Measurements from ENCODE around the gene LNX2.
"Not testable (repeated sequence)": the region's sequence is repeated elsewhere in the genome, so short reads cannot be mapped to it uniquely, and the experiment has no call there.

The LNX2 gene

DNA sequence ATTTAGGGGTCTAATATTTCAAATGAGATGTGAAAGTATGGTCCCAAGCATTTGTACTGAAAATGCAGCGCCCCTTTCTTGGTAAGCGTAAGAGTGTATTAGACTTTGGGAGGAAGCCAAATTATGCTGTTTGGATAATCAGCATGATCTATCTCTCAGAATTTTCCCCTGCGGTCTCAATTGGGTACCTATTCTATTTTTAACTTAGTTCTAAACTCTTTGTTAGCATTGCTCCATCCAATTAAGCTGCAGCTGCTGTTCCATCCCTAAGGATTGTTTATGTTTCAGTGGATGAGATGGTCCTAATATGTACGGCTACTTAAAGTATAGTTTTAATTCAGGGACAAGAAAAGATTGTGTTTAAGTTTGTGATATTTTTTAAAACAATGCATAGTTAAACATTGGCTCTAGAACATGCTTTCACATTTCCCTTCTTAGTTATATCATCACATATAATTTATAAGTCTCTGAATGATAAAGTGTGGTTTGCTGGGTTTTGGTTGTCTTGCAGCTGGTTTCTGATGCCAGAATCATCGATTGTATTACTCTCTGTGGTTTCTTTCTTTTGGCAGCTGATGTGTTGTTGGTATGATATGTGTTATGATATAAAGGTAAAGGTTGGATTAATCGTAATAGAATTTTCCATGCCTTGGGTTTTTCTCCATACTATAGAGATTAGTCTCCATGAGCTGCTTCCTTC lies 16.4 kb upstream of the LNX2 start:
- no peak for DNase-seq (ENCODE audit: low read depth)

GRCh38 chr13:27635266-27635665 lies 14.9 kb upstream of the LNX2 start:
- no peak for DNase-seq (ENCODE audit: low read depth)

DNA sequence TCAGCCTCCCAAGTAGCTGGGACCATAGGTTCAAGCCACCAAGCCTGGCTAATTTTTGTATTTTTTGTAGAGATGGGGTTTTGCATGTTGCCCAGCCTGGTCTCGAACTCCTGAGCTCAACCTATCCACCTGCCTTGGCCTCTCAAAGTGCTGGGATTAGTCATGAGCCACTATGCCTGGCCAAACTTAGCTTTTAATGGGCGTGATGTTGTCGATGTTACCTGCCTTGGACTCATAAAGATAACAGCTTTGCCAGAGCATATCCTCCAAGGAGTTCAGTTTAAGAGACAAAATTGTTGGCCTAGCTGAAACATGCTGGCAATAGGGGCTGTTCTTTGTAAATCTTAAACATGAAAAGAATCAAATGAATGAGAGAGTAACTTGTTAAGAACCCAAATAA lies 14.5 kb upstream of the LNX2 start:
- DNase-seq (ENCODE audit: low read depth): no peak

GRCh38 chr13:27634231-27634630 lies 13.9 kb upstream of the LNX2 start:
- no peak for DNase-seq (ENCODE audit: low read depth)

DNA sequence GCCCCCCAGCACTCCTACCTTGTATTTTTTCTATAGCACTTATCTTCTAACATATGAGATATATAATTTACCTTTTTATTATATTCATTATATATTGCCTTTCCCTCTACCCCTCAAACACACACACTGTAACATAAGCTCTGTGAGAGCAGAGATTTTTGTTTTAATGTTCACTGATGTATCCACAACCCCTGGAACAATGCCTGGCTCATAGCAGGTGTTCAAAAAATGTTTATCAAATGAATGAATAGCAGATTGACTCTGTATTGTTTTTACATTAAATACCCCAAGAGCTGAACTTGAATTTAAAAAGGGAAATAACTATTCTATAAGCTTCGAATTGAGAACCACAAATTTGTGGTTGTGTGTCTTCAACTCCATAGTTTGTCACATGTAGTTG lies 12.3 kb upstream of the LNX2 start:
- DNase-seq (ENCODE audit: low read depth): no peak

DNA sequence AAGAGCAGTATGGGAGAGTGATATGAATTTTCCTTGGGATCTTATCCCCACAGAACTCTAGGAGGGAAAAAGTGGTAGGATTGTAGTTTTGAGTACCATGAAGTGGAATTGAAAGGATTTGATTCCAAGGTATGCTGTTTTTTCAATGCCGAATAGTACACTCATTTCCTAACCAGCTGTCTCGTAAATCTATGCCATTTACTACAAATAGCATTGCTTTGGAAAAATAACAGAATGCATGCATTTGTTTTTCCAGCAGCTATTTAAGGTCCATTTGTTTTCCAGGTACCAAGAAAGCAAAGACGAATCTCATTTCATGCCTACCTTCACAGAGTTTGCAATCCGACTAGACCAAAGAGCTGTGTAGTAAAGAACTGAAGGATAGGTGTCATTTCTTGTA lies 11.9 kb upstream of the LNX2 start:
- DNase-seq (ENCODE audit: low read depth): no peak

DNA sequence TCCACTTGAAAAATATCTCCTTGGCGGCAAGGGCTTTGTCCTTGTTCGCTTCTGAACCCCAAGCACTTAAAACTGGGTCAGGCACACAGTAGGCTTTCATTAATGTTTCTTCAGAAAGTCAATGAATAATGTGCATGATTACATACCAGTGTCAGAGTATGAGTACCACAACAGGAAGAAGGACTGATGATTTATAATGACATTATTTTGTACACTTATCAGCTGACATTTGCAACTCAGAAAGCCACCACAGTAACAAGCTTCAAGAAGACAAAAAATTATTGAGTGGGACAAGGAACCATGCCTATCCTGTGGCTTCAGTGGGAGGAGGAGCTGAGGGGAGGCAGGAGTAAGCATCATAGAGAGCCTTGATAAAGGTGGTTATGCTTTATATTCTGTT lies 11.3 kb upstream of the LNX2 start:
- no peak for DNase-seq (ENCODE audit: low read depth)

DNA sequence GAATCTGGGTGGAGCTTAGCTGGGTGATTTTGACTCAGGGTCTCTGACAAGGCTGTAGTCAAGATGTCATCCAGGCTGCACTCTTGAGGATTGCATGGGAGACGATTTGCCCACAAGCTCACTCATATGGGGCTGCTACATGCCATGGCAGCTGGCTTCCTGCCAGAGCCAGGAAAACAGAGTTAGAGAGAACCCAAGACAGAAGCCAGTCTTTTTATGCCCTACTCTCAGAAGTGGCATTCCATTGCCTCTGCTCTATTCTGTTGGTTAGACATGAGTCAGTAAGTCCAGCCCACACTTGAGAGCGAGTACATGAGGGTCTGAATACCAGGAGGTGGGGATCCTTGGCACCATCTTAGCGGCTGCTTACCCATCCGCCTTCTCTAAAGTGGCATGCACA lies 10.8 kb upstream of the LNX2 start:
- DNase-seq (ENCODE audit: low read depth): no peak

GRCh38 chr13:27628766-27629165 lies 8.4 kb upstream of the LNX2 start:
- not testable (repeated sequence) for DNase-seq (ENCODE audit: low read depth)

GRCh38 chr13:27628081-27628480 lies 7.8 kb upstream of the LNX2 start:
- no peak for DNase-seq (ENCODE audit: low read depth)

GRCh38 chr13:27627380-27627779 lies 7.1 kb upstream of the LNX2 start:
- no peak for DNase-seq (ENCODE audit: low read depth)

DNA sequence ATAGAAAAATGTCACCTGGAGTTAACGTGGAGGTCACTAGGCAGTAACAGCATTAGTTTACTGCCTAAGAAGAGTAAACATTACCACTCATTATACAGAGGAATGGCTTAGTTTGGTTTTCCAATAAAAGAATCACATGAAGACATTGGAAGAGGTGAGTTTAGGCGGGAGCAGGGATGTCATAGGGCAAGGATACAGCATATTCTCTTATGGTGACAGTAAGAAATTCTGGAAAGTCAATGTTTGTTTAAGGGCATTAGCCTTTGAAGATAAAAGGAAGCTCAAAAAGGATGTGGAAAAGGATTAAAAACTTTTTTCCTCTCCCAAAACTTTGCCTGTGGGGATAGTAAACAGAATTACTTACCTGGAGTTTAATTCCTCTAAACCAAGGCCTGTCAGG lies 5.5 kb upstream of the LNX2 start:
- no peak for DNase-seq (ENCODE audit: low read depth)

- no peak for DNase-seq (ENCODE audit: low read depth)
Observed at GRCh38 chr13:27624071-27624470, 3.7 kb upstream of the LNX2 start.

DNA sequence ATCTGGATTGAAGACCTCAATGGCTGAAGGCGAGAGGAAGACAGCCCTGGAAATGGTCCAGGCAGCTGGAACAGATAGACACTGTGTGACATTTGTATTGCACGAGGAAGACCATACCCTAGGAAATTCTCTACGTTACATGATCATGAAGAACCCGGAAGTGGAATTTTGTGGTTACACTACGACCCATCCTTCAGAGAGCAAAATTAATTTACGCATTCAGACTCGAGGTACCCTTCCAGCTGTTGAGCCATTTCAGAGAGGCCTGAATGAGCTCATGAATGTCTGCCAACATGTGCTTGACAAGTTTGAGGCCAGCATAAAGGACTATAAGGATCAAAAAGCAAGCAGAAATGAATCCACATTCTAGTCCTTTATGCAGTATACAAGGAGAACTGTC lies 2.6 kb upstream of the LNX2 start:
- DNase-seq (ENCODE audit: low read depth): no peak

- DNase-seq (ENCODE audit: low read depth): no peak
Observed at GRCh38 chr13:27622102-27622820, 1.9 kb upstream of the LNX2 start.

GRCh38 chr13:27621366-27622101 lies 1.2 kb upstream of the LNX2 start, which contains the start of gene POLR1D:
Gene POLR1D, plus strand, starts transcription at chr13:27621892. Its CDS starts 92 bp downstream, at chr13:27621984.
- peak; percentile 79 for DNase-seq (ENCODE audit: low read depth)

DNA sequence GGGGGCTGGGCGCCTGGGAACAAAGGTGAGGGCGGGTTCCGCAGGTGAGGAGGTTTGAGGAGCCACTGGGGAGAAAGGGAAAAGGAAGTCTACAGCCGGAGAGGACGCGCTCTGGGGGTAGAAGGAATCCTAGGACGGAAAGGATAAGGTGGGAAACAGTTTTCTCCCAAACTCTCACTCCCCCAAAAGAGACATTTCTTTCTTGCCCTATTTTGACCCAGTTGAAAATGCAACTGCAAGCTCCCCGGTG lies 712 bp upstream of the LNX2 start:
- no peak for DNase-seq (ENCODE audit: low read depth)

GRCh38 chr13:27619728-27620376 lies 477 bp downstream of the LNX2 start:
- no peak for DNase-seq (ENCODE audit: low read depth)

DNA sequence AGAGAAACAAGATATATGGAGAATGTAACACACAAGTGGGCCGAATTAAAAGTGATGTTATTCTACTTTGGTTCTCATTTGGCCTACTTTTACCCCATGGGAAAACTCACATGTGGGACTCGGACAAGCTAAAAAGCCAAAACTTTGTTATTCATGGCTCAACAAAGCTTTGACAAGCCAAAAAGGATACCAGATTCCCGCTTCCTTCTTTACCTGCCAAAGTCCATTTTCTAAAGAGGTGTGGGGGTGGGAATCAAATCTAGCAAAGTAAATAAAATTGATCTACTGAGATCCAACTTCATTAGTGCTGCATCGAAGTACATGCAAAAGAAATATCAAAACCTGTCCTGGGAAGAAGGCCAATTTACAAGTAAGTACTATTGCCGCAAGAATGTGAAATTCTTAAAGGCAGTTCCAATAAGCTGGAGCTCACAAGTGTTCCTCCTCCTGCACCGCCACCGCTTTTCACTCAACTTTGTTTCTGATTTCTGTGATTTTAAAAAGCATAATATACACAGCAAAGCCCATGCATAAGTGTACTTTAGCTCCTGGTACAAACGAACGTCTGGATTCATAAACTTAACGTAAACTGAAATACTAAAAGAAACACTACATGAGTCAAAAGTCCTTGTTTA lies 1.1 kb downstream of the LNX2 start:
- no peak for DNase-seq (ENCODE audit: low read depth)

DNA sequence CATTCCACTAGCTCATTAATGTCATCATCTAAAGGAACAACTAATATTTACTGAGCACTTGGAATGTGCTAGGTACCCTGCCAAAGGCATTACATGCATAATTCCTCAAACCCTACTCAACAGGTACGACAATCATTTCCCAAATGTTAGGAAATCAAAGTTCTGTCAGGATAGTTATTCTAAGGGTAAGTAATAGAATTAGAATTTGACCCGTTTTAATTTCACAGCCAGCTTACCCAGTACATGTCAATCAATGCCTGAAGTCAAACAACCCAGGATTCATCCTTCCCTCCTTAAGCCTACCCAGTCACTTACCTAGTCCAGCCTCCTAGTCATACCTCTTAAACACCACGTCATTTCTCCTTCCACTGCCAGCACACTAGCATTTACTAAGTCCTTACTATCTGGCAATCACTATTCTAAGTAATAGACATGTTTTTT lies 2.4 kb downstream of the LNX2 start:
- DNase-seq (ENCODE audit: low read depth): no peak

DNA sequence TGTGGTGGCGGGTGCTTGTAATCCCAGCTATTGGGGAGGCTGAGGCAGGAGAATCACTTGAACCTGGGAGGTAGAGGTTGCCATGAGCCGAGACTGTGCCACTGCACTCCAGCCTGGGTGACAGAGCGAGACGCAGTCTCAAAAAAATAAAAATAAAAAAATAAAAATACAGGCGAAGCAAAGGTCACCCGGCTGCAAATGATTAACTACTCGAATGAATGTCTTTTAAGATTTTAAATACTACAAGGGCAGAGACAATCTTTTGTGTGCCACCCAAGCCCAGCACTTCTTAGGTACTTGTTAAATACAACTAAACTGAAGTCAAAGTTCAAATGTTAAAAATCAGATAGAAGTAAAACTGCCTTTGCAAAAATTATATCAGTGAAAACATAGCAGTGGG lies 6.7 kb downstream of the LNX2 start:
- DNase-seq (ENCODE audit: low read depth): no peak

DNA sequence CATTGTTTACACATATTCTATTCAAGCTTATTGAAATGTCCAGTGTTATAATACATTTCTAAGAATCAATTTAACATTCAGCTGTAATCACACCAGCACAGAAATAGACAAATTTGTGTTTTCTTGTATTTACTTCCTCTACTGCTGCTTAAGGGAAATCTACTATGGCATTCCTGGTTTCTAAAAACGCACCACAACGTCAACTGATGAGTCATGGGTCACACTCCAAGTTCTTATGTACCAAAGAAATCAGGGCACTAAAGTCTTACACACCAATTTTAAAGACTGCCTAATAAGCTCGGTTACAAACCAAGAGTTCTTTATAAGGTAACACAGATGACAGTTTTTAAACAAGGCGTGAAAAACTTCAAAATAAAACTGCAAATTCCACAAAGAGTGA lies 13.2 kb downstream of the LNX2 start:
- DNase-seq (ENCODE audit: low read depth): no peak
